ENCODE data around the gene CDS2. TPM values are rescaled to one million over a fixed set of nuclear protein-coding genes. Genes with fewer than 3 reads are reported as not detected.

Gene CDS2
- total RNA-seq, 1 experiment from 2014 or later: 25.7 TPM

GRCh38 chr20:5148581-5148980 is 21.8 kb downstream of the CDS2 start:
- CTCF ChIA-PET: no interaction called here
- no TSS peak for BruUV-seq (replicated peaks)
- H3K36me3 Mint-ChIP-seq (ENCODE audit: insufficient read depth, unreplicated experiment): no peaks in the 10 kb centered on the region
- no peak for DNase-seq
- no peaks in the 10 kb centered on the region for H3K27me3 Mint-ChIP-seq (ENCODE audit: unreplicated experiment)
- intact Hi-C loops (cut with micrococcal nuclease; ENCODE audit: unreplicated experiment): no loop called here
- no peaks in the 10 kb centered on the region for H3K9me3 Mint-ChIP-seq (ENCODE audit: low read depth, unreplicated experiment)
- no peak overlapping the region for H3K4me3 Mint-ChIP-seq (ENCODE audit: low read depth, unreplicated experiment)
- no peak for TF ChIP-seq CTCF (IDR thresholded peaks at IDR 0.05; ENCODE audit: unreplicated experiment)
- H3K27ac Mint-ChIP-seq (ENCODE audit: unreplicated experiment): no peak overlapping the region
- peaks cover 29% of the 10 kb centered on the region for H3K4me1 Mint-ChIP-seq (ENCODE audit: low read depth, unreplicated experiment)

GRCh38 chr20:5149892-5150225 is 23.1 kb downstream of the CDS2 start:
- H3K9me3 Mint-ChIP-seq (ENCODE audit: low read depth, unreplicated experiment): no peaks in the 10 kb centered on the region
- H3K4me1 Mint-ChIP-seq (ENCODE audit: low read depth, unreplicated experiment): peaks cover 34% of the 10 kb centered on the region
- H3K27me3 Mint-ChIP-seq (ENCODE audit: unreplicated experiment): no peaks in the 10 kb centered on the region
- H3K27ac Mint-ChIP-seq (ENCODE audit: unreplicated experiment): no peak overlapping the region
- no peak for DNase-seq
- TF ChIP-seq CTCF (IDR thresholded peaks at IDR 0.05; ENCODE audit: unreplicated experiment): no peak
- no peak overlapping the region for H3K4me3 Mint-ChIP-seq (ENCODE audit: low read depth, unreplicated experiment)
- H3K36me3 Mint-ChIP-seq (ENCODE audit: insufficient read depth, unreplicated experiment): no peaks in the 10 kb centered on the region
- intact Hi-C loops (cut with micrococcal nuclease; ENCODE audit: unreplicated experiment): no loop called here
- BruUV-seq (replicated peaks): no TSS peak
- CTCF ChIA-PET: no interaction called here

DNA sequence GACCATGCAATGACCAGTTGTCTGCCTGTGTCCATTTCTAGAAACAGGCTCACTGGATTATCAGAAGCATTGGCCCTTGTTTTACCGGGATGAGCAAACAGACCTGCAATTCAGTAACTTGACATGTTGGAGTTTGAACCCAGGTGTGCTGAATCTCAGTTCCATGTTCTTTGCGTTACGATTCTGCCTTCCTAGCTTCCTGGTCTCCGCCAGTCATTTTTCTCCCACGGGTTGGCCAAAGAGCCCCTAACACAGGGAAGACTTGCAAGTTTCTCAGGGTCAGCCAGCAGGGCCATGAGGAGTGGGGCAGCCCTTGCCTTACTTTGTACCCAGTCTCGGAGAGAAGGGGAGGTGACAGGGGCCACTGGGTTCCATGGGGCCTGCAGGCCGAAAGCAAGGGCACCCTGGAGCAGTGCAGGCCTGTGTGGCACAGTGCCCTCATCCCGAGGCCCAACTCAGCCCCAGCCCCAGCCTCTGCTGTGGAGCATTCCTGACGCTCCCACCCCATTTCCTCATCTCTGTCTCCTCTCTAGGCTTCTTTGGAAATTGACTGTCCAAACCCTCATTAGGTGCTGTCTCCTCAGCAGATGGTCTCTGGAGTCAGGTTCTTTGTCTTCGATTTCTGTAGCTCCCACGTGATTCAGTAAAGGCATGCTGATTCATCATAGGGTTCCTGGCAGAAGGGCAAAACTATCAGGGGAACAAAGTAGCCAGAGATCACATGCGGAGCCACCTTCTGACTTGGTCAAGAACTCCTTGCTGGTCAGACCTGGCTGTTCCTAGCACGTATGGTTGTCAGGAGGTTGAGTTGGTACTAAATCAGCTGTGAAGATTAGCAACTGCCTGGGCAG is 23.6 kb downstream of the CDS2 start:
- intact Hi-C loops (cut with micrococcal nuclease; ENCODE audit: unreplicated experiment): no loop called here
- CTCF ChIA-PET: no interaction called here
- Mint-ChIP-seq H3K9me3 (ENCODE audit: low read depth, unreplicated experiment) (no peaks in the 10 kb centered on the region), H3K27me3 (ENCODE audit: unreplicated experiment) (no peaks in the 10 kb centered on the region), H3K36me3 (ENCODE audit: insufficient read depth, unreplicated experiment) (no peaks in the 10 kb centered on the region), H3K27ac (ENCODE audit: unreplicated experiment) (no peak overlapping the region), H3K4me3 (ENCODE audit: low read depth, unreplicated experiment) (no peak overlapping the region), H3K4me1 (ENCODE audit: low read depth, unreplicated experiment) (peaks cover 36% of the 10 kb centered on the region)
- no peak for DNase-seq
- TF ChIP-seq CTCF (IDR thresholded peaks at IDR 0.05; ENCODE audit: unreplicated experiment): no peak
- BruUV-seq (replicated peaks): no TSS peak

GRCh38 chr20:5153152-5153467 is 26.3 kb downstream of the CDS2 start:
- no peak overlapping the region for H3K4me3 Mint-ChIP-seq (ENCODE audit: low read depth, unreplicated experiment)
- CTCF ChIA-PET: no interaction called here
- H3K36me3 Mint-ChIP-seq (ENCODE audit: insufficient read depth, unreplicated experiment): no peaks in the 10 kb centered on the region
- H3K27me3 Mint-ChIP-seq (ENCODE audit: unreplicated experiment): no peaks in the 10 kb centered on the region
- no TSS peak for BruUV-seq (replicated peaks)
- H3K27ac Mint-ChIP-seq (ENCODE audit: unreplicated experiment): no peak overlapping the region
- H3K4me1 Mint-ChIP-seq (ENCODE audit: low read depth, unreplicated experiment): peaks cover 48% of the 10 kb centered on the region
- no peak for TF ChIP-seq CTCF (IDR thresholded peaks at IDR 0.05; ENCODE audit: unreplicated experiment)
- intact Hi-C loops (cut with micrococcal nuclease; ENCODE audit: unreplicated experiment): no loop called here
- DNase-seq: no peak
- H3K9me3 Mint-ChIP-seq (ENCODE audit: low read depth, unreplicated experiment): peaks cover 3% of the 10 kb centered on the region
